IPS DF 4.7 (cell line): ENCODE data around the gene CCDC9.
"Not testable (repeated sequence)": the region's sequence is repeated elsewhere in the genome, so short reads cannot be mapped to it uniquely, and the experiment has no call there.

Experiments
- DNase-seq: peaks from one replicate; pipeline ENCODE4 v3.0.0-alpha.2; 2013; ENCODE audit warnings: low spot score; ENCODE audit errors: extremely low read depth

CCDC9 gene

GRCh38 chr19:47300867-47301266, 44.5 kb downstream of the CCDC9 start:
- DNase-seq: not testable (repeated sequence)

DNA sequence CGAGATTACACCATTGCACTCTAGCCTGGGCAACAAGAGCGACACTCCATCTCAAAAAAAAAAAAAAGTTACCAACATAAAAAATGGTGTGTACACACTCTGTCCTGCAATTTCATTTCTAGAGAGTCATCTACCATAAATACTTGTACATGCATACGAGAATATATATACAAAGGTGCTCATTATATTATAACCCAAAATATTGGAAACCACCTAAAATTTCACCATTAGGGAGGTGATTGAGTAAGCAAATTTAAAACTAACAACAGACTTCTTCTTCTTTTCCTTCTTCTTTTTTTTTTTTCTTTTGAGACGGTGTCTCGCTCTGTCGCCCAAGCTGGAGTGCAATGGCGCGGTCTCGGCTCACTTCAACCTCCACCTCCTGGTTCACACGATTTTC, 45.9 kb downstream of the CCDC9 start:
- DNase-seq: no peak

GRCh38 chr19:47303966-47304365, 47.6 kb downstream of the CCDC9 start:
- no peak for DNase-seq

GRCh38 chr19:47305309-47305751, 49.0 kb downstream of the CCDC9 start:
- peak; percentile 60 for DNase-seq

DNA sequence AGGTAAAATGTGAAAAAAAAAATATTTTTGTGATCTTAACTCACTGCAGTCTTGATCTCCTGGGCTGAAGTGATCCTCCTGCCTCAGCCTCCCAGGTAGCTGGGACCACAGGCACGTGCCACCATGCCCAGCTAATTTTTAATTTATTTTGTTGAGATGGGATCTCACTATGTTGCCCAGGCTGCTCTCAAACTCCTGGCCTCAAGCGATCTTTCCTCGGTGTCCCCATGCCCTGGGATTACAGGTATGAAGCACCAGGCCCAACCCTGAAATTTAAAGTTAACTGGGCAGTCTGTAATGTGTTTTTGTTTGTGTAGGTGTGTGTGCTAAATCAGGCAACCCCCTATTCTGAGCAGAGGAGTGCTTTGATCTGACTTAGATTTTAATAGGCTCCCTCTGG, 50.0 kb downstream of the CCDC9 start:
- no peak for DNase-seq

GRCh38 chr19:47309038-47309437, 52.7 kb downstream of the CCDC9 start:
- DNase-seq: no peak

GRCh38 chr19:47309608-47310007, 53.3 kb downstream of the CCDC9 start, which contains the start of gene C5AR1:
C5AR1 (plus strand) TSS chr19:47309861; CDS start chr19:47309896, 35 bp downstream.
- DNase-seq: no peak

DNA sequence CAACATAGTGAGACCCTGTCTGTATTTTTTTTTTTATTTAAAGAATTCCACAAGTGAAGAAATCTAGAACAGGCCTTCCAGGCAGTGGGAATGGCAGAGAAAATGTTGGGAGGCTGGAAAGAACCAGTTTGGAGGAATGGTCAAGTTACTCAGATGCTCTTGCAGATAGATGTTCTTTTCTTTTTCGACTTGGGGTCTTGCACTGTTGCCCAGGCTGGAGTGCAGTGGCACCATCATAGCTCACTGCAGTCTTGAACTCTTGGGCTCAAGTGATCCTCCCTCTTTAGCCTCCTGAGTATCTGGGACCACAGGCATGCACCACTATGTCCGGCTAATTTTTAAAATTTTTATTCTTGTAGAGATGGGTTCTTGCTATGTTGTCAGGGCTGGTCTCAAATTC, 54.0 kb downstream of the CCDC9 start:
- DNase-seq: no peak

GRCh38 chr19:47310819-47311218, 54.5 kb downstream of the CCDC9 start:
- no peak for DNase-seq

- DNase-seq: no peak
Measured at GRCh38 chr19:47312366-47313006, 56.2 kb downstream of the CCDC9 start.

- DNase-seq: no peak
Measured at GRCh38 chr19:47313754-47314295, 57.5 kb downstream of the CCDC9 start.

DNA sequence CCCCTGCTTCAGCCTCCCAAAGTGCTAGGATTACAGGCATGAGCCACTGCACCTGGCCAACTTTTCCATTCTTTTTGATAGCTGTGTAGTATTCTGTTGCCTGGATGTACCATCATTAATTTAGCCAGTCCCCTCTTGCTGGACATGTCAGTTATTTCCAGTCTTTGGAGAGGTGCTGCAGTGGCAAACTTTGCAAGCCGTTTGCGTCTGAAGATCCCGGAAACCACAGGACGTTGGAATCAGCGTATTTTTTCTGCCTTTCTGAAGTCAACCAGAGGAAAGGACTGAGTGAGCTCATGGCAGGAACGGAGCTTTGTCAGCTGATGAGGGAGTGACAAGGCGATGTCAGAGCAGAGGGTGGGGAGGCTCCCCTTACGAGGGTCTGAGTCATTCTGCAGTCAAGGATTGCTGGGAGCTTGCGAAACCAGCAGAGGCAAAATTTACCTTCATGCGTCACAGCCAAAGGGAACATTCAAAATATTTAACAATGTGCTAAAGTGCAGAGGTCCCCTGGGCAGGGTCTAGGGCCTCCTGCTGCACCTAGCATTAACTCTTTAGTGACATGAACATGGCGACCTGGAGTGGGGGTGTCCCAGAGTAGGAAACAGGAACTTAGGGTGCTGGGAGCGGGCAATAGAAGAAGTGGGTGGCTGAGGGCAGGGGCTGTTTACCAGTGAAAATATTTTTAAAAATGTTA, 58.9 kb downstream of the CCDC9 start:
- no peak for DNase-seq

GRCh38 chr19:47316513-47316912, 60.2 kb downstream of the CCDC9 start:
- DNase-seq: no peak

DNA sequence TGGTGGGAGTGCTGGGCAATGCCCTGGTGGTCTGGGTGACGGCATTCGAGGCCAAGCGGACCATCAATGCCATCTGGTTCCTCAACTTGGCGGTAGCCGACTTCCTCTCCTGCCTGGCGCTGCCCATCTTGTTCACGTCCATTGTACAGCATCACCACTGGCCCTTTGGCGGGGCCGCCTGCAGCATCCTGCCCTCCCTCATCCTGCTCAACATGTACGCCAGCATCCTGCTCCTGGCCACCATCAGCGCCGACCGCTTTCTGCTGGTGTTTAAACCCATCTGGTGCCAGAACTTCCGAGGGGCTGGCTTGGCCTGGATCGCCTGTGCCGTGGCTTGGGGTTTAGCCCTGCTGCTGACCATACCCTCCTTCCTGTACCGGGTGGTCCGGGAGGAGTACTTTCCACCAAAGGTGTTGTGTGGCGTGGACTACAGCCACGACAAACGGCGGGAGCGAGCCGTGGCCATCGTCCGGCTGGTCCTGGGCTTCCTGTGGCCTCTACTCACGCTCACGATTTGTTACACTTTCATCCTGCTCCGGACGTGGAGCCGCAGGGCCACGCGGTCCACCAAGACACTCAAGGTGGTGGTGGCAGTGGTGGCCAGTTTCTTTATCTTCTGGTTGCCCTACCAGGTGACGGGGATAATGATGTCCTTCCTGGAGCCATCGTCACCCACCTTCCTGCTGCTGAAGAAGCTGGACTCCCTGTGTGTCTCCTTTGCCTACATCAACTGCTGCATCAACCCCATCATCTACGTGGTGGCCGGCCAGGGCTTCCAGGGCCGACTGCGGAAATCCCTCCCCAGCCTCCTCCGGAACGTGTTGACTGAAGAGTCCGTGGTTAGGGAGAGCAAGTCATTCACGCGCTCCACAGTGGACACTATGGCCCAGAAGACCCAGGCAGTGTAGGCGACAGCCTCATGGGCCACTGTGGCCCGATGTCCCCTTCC, 63.9 kb downstream of the CCDC9 start:
- no peak for DNase-seq
